Ascending aorta (tissue), 2 donors: ENCODE data around the gene NXT1. TPM values are rescaled to one million over a fixed set of nuclear protein-coding genes. Genes with fewer than 3 reads are reported as not detected.
A peak's percentile ranks its signal among the peaks of the same experiment; 100 is the strongest.
"Not testable (repeated sequence)": the region's sequence is repeated elsewhere in the genome, so short reads cannot be mapped to it uniquely, and the experiment has no call there.

Source experiments
- DNase-seq, 2 donors: peaks; one replicate each; pipeline ENCODE4 v3.0.0-alpha.2; 2019; ENCODE audit warnings: low spot score in 2 of 2
- H3K27ac ChIP-seq, 2 donors: fragments of 200-600 bp; sonication (generic); one replicate each; pipeline ENCODE4 v1.5.1; 2016 to 2017; ENCODE audit warnings: mild to moderate bottlenecking in 1 of 2
- H3K27me3 ChIP-seq: fragments of 200-600 bp; sonication (generic); one replicate; pipeline ENCODE4 v1.5.1; 2017
- H3K36me3 ChIP-seq, 2 donors: fragments of 200-600 bp; sonication (generic); one replicate each; pipeline ENCODE4 v1.5.1; 2016
- H3K4me1 ChIP-seq, 2 donors: fragments of 200-600 bp; sonication (generic); one replicate each; pipeline ENCODE4 v1.5.1; 2016 to 2017; ENCODE audit warnings: mild to moderate bottlenecking in 1 of 2
- H3K4me3 ChIP-seq, 2 donors: fragments of 200-600 bp; sonication (generic); one replicate each; pipeline ENCODE4 v1.5.1; 2016 to 2017; ENCODE audit warnings: mild to moderate bottlenecking in 1 of 2
- H3K9me3 ChIP-seq, 2 donors: fragments of 200-600 bp; sonication (generic); one replicate each; pipeline ENCODE4 v1.5.1; 2016
- CTCF ChIP-seq, 3 experiments: fragments of 200-600 bp in 2 of 3; fragments of 450-650 bp in 1 of 3; sonication (generic) in 2 of 3; IDR thresholded peaks; one replicate each; pipeline ENCODE4 v1.5.1; 2016 to 2019; ENCODE audit warnings: antibody characterized with exemption in 3 of 3, mild to moderate bottlenecking in 1 of 3, moderate library complexity in 1 of 3
- intact Hi-C: fragments of 100-400 bp; cut with DNase I; formaldehyde crosslinking; loops from one replicate; pipeline ENCODE4 v1.15.1; 2023
- total RNA-seq: library from RNA; depleted of rRNA; stranded (reverse); fragments of >200 nt; gene quantifications from one replicate; pipeline ENCODE4 v1.1.0, GENCODE V29; 2016

NXT1 gene
- total RNA-seq, 1 donor from 2014 or later, result 50.0 TPM

- peak overlapping the region; percentile 27 to 32 for H3K27ac ChIP-seq
- TF ChIP-seq CTCF (IDR thresholded peaks at IDR 0.05), result no peak
- intact Hi-C loops, result no loop called here
- no peak for DNase-seq
- no peaks in the 10 kb centered on the region for H3K27me3 ChIP-seq
- H3K9me3 ChIP-seq, result no peaks in the 10 kb centered on the region
- H3K36me3 ChIP-seq, result no peaks in the 10 kb centered on the region
- no peak overlapping the region for H3K4me3 ChIP-seq
- H3K4me1 ChIP-seq, result no peaks in the 10 kb centered on the region
Observed at GRCh38 chr20:23304616-23305015, 46.0 kb upstream of the NXT1 start.

GRCh38 chr20:23305098-23305497 is 45.5 kb upstream of the NXT1 start:
- no peaks in the 10 kb centered on the region for H3K4me1 ChIP-seq
- H3K36me3 ChIP-seq, result no peaks in the 10 kb centered on the region
- H3K9me3 ChIP-seq, result no peaks in the 10 kb centered on the region
- H3K27ac ChIP-seq, result peak overlapping the region in 1 of 2 donors; percentile 27
- no peak overlapping the region for H3K4me3 ChIP-seq
- peak in 1 of 2 donors; percentile 70 for DNase-seq
- intact Hi-C loops, result no loop called here
- no peaks in the 10 kb centered on the region for H3K27me3 ChIP-seq
- TF ChIP-seq CTCF (IDR thresholded peaks at IDR 0.05), result no peak

- not testable (repeated sequence) for H3K27ac ChIP-seq
Observed at GRCh38 chr20:23307393-23307792, 43.2 kb upstream of the NXT1 start.

GRCh38 chr20:23308024-23308423 is 42.6 kb upstream of the NXT1 start:
- H3K36me3 ChIP-seq, result no peaks in the 10 kb centered on the region
- no peak overlapping the region for H3K27ac ChIP-seq
- intact Hi-C loops, result no loop called here
- TF ChIP-seq CTCF (IDR thresholded peaks at IDR 0.05), result no peak
- H3K9me3 ChIP-seq, result no peaks in the 10 kb centered on the region
- H3K4me1 ChIP-seq, result no peaks in the 10 kb centered on the region
- H3K4me3 ChIP-seq, result no peak overlapping the region
- H3K27me3 ChIP-seq, result no peaks in the 10 kb centered on the region
- DNase-seq, result no peak

More at GRCh38 chr20:23307393-23307792, 43.2 kb upstream of the NXT1 start:
- DNase-seq, H3K27me3 ChIP-seq, H3K36me3 ChIP-seq, H3K4me3 ChIP-seq, H3K9me3 ChIP-seq, intact Hi-C loops, H3K4me1 ChIP-seq: not testable (repeated sequence)

GRCh38 chr20:23308908-23309307 is 41.7 kb upstream of the NXT1 start:
- Histone ChIP-seq H3K27ac (no peak overlapping the region), H3K9me3 (no peaks in the 10 kb centered on the region), H3K36me3 (no peaks in the 10 kb centered on the region), H3K4me3 (no peak overlapping the region), H3K4me1 (no peaks in the 10 kb centered on the region), H3K27me3 (no peaks in the 10 kb centered on the region)
- intact Hi-C loops, result no loop called here
- TF ChIP-seq CTCF (IDR thresholded peaks at IDR 0.05), result no peak
- no peak for DNase-seq

GRCh38 chr20:23309781-23310180 is 40.8 kb upstream of the NXT1 start:
- H3K4me1 ChIP-seq, result no peaks in the 10 kb centered on the region
- no peaks in the 10 kb centered on the region for H3K36me3 ChIP-seq
- no peaks in the 10 kb centered on the region for H3K27me3 ChIP-seq
- TF ChIP-seq CTCF (IDR thresholded peaks at IDR 0.05), result no peak
- intact Hi-C loops, result no loop called here
- no peak overlapping the region for H3K4me3 ChIP-seq
- no peak for DNase-seq
- no peaks in the 10 kb centered on the region for H3K9me3 ChIP-seq
- no peak overlapping the region for H3K27ac ChIP-seq
